ENCODE measurements around the gene TAS2R46.

GRCh38 chr12:11105546-11105945 is 43.5 kb upstream of the TAS2R46 start:
- no peak for TF ChIP-seq POLR2A (IDR thresholded peaks at IDR 0.05)
- TF ChIP-seq CTCF (IDR thresholded peaks at IDR 0.05) = no peak
